HepG2 (cell line): ENCODE results near the gene CAPRIN2. TPM values are rescaled to one million over a fixed set of nuclear protein-coding genes. Genes with fewer than 3 reads are reported as not detected.

Source experiments
- ATAC-seq: fragments of 200-7000 bp; cut with Tn5 transposase; 3 replicates; pipeline ENCODE4 v1.9.1; 2020; ENCODE audit warnings: mild to moderate bottlenecking, moderate library complexity
- BruUV-seq: library from RNA; stranded (reverse); fragments of 400-500 nt; replicated peaks from 2 replicates; lab custom pipeline; 2021; lab: Mats Ljungman, UMichigan
- CTCF ChIA-PET: fragments of 300-600 bp; formaldehyde crosslinking; extraction: SDS; loops from one replicate; lab custom pipeline; 2021; ENCODE audit warnings: low total read pairs, inconsistent platforms, low intra/inter-chr PET ratio; lab: Yijun Ruan, JAX
- POLR2A ChIA-PET: fragments of 350-600 bp; sonication (Branson Sonifier 250); formaldehyde crosslinking; loops from one replicate; lab custom pipeline; 2020; ENCODE audit warnings: antibody characterized with exemption, inconsistent platforms; lab: Yijun Ruan, JAX
- DNase-seq: peaks from one replicate; pipeline ENCODE4 v3.0.0-alpha.2; 2015; ENCODE audit warnings: low spot score
- FAIRE-seq: peaks from 3 replicates; lab custom pipeline; 2011; peaks lifted over from hg19 to GRCh38; lab: Jason Lieb, UNC
- H2AFZ ChIP-seq: one replicate; pipeline ENCODE4 v1.6.1; 2011; ENCODE audit warnings: low read length, inconsistent platforms
- H3K27ac ChIP-seq: fragments of 300-600 bp; 3 replicates; pipeline ENCODE4 v1.8.0; 2011; ENCODE audit warnings: mixed run types, mild to moderate bottlenecking, mixed read lengths, low read length, inconsistent platforms; ENCODE audit not compliant: insufficient read depth; ENCODE audit errors: extremely low read length
- H3K27me3 ChIP-seq, 2 experiments: fragments of 200-600 bp in 1 of 2; 2 replicates in 1 of 2; 3 replicates in 1 of 2; pipeline versions ENCODE4 v1.6.0 to v1.8.0; 2011; ENCODE audit warnings: low read length in 2 of 2, mild to moderate bottlenecking in 2 of 2, moderate library complexity in 2 of 2, inconsistent platforms in 1 of 2; ENCODE audit not compliant: insufficient read depth in 2 of 2, control insufficient read depth in 1 of 2
- H3K36me3 ChIP-seq, 2 experiments: fragments of 200-600 bp in 1 of 2; replicated peaks in 1 of 2; 2 replicates in 1 of 2; 3 replicates in 1 of 2; pipeline versions ENCODE4 v1.5.1 to v1.8.0; 2011; ENCODE audit warnings: low read length in 2 of 2, inconsistent platforms in 1 of 2; ENCODE audit not compliant: insufficient read depth in 2 of 2, control insufficient read depth in 1 of 2
- H3K4me1 ChIP-seq: 2 replicates; pipeline ENCODE4 v1.5.1; 2012; ENCODE audit warnings: low read length, inconsistent platforms; ENCODE audit not compliant: insufficient read depth
- H3K4me2 ChIP-seq: 2 replicates; pipeline ENCODE4 v1.6.0; 2011; ENCODE audit warnings: low read depth, low read length, inconsistent platforms
- H3K4me3 ChIP-seq, 3 experiments: fragments of 200-600 bp in 1 of 3; sonication (generic), shearing (Covaris generic) in 1 of 3; replicated peaks in 1 of 3; 2 replicates each; pipeline ENCODE4 v1.5.1; 2011 to 2016; ENCODE audit warnings: low read length in 3 of 3, inconsistent platforms in 2 of 3, low read depth in 2 of 3, mild to moderate bottlenecking in 2 of 3, control low read depth in 1 of 3, mixed read lengths in 1 of 3; ENCODE audit not compliant: insufficient read depth in 1 of 3
- H3K79me2 ChIP-seq: one replicate; pipeline ENCODE4 v1.6.1; 2011; ENCODE audit warnings: low read length, inconsistent platforms; ENCODE audit not compliant: insufficient read depth
- H3K9ac ChIP-seq: 2 replicates; pipeline ENCODE4 v1.6.0; 2011; ENCODE audit warnings: mild to moderate bottlenecking, low read depth, low read length, inconsistent platforms; ENCODE audit not compliant: insufficient read depth
- H3K9me3 ChIP-seq: 2 replicates; pipeline ENCODE4 v1.5.1; 2012; ENCODE audit warnings: mild to moderate bottlenecking, low read length
- H4K20me1 ChIP-seq: 2 replicates; pipeline ENCODE4 v1.6.0; 2011; ENCODE audit warnings: inconsistent platforms, mild to moderate bottlenecking, low read length, moderate library complexity; ENCODE audit not compliant: insufficient read depth
- GMEB1 ChIP-seq: sonication (generic); formaldehyde crosslinking; IDR thresholded peaks from 2 replicates; pipeline ENCODE4 v1.5.1; 2020; ENCODE audit warnings: missing genetic modification reagents, mild to moderate bottlenecking, borderline replicate concordance
- GRHL1 ChIP-seq: sonication (generic); formaldehyde crosslinking; conservative IDR thresholded peaks from 2 replicates; pipeline ENCODE4 v1.8.0; 2022; ENCODE audit warnings: missing genetic modification reagents
- HHEX ChIP-seq: IDR thresholded peaks from 2 replicates; pipeline ENCODE4 v1.6.1; 2016; ENCODE audit warnings: control low read depth
- HNF4A ChIP-seq: sonication (generic); formaldehyde crosslinking; IDR thresholded peaks from 2 replicates; pipeline ENCODE4 v1.4.0; 2020; ENCODE audit warnings: missing genetic modification reagents
- MYC ChIP-seq: sonication (generic); formaldehyde crosslinking; IDR thresholded peaks from 2 replicates; pipeline ENCODE4 v1.9.0; 2021; ENCODE audit warnings: missing genetic modification reagents, borderline replicate concordance
- SALL2 ChIP-seq: sonication (generic); formaldehyde crosslinking; IDR thresholded peaks from 2 replicates; pipeline ENCODE4 v1.8.1; 2023; ENCODE audit warnings: mild to moderate bottlenecking, missing genetic modification reagents, inconsistent platforms
- ZBTB20 ChIP-seq: sonication (generic); formaldehyde crosslinking; IDR thresholded peaks from 2 replicates; pipeline ENCODE4 v1.8.1; 2023; ENCODE audit warnings: missing genetic modification reagents, low read depth, mild to moderate bottlenecking, borderline replicate concordance
- ZMYM2 ChIP-seq: sonication (generic); formaldehyde crosslinking; IDR thresholded peaks from 2 replicates; pipeline ENCODE4 v1.8.0; 2022; ENCODE audit warnings: mild to moderate bottlenecking, missing genetic modification reagents
- ZNF337 ChIP-seq: sonication (generic); formaldehyde crosslinking; IDR thresholded peaks from 2 replicates; pipeline ENCODE4 v1.5.1; 2020; ENCODE audit warnings: missing genetic modification reagents, low read depth, mild to moderate bottlenecking, borderline replicate concordance
- ZNF350 ChIP-seq: sonication (generic); formaldehyde crosslinking; IDR thresholded peaks from 2 replicates; pipeline ENCODE4 v1.4.0; 2020; ENCODE audit warnings: mild to moderate bottlenecking, low read depth, missing genetic modification reagents, borderline replicate concordance
- WGBS: methylation state at CpG from one replicate; pipeline ENCODE4 v1.1.6; 2017; ENCODE audit warnings: low lambda C conversion rate; 5-methylcytosine and 5-hydroxymethylcytosine counted together
- in situ Hi-C: cut with HindIII; loops from 2 replicates; pipeline ENCODE4 v1.10.0; 2017; ENCODE audit warnings: low pct_unique_long_range_greater_than_20kb; ENCODE audit not compliant: extremely low pct_ligation_motif_present
- intact Hi-C: fragments of 100-400 bp; cut with micrococcal nuclease; formaldehyde crosslinking; loops from one replicate; pipeline ENCODE4 v1.10.0; 2022; ENCODE audit not compliant: unreplicated experiment
- polyA plus RNA-seq, 8 experiments: library from polyadenylated mRNA; depleted of rRNA in 3 of 8; stranded (reverse) in 7 of 8; unstranded in 1 of 8; fragments of >200 nt; fragmentation: Illumina TruSeq in 4 of 8; extraction: Trizol in 4 of 8; gene quantifications; 2 replicates each; pipeline versions ENCODE4 v1.2.1 to v1.2.3, GENCODE V29; 2011 to 2016; ENCODE audit warnings: low read depth in 4 of 8, missing spikeins in 1 of 8, mixed read lengths in 1 of 8; ENCODE audit not compliant: insufficient read depth in 1 of 8
- total RNA-seq, 5 experiments: library from RNA; depleted of rRNA; stranded (reverse); fragments of >200 nt; fragmentation: Illumina TruSeq; extraction: Trizol; gene quantifications; 2 replicates each; pipeline ENCODE4 v1.2.3, GENCODE V29; 2016; ENCODE audit warnings: low read depth in 1 of 5
- TF ChIP-seq, protein P1 (sequence below): sonication (generic); formaldehyde crosslinking; IDR thresholded peaks from 2 replicates; pipeline ENCODE4 v1.5.0; 2020; ENCODE audit warnings: mild to moderate bottlenecking, missing genetic modification reagents
- TF ChIP-seq, protein P2 (sequence below): sonication (generic); formaldehyde crosslinking; IDR thresholded peaks from 2 replicates; pipeline ENCODE4 v1.8.0; 2022; ENCODE audit warnings: mild to moderate bottlenecking, missing genetic modification reagents, moderate library complexity
- TF ChIP-seq, protein P3 (sequence below): sonication (generic); formaldehyde crosslinking; conservative IDR thresholded peaks from 2 replicates; pipeline ENCODE4 v1.4.0; 2020; ENCODE audit warnings: mild to moderate bottlenecking, missing genetic modification reagents, moderate library complexity

The CAPRIN2 gene
- total and polyA plus RNA-seq, 2 of the 13 experiments (the other 11 are each of a cell fraction or from before 2014, with no cell fraction given) = 21.7 to 30.6 TPM

DNA sequence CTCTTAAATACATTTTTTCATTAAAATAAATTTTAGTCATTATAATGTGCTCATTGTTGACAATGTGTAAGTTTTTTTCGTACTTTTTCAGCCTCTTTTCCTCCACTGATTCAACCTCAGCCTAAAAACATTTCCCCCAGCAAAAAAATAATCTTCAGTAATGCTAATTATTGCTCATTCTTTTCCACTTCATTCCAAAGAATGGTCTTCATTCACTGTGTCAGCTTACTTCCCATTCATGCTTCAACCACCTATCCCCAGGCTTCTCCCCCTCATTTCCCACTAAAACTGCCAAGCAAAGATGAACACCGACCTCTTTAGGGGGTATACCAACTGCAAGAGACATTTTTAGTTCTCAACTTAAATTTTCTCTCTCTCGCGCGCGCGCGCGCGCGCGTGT is 56.4 kb downstream of the CAPRIN2 start:
- 85% methylated on average over 11 of the region's 12 CpGs for WGBS
- POLR2A ChIA-PET = no interaction called here
- H3K36me3 ChIP-seq = no peaks in the 10 kb centered on the region
- TF ChIP-seq, protein P1, sequence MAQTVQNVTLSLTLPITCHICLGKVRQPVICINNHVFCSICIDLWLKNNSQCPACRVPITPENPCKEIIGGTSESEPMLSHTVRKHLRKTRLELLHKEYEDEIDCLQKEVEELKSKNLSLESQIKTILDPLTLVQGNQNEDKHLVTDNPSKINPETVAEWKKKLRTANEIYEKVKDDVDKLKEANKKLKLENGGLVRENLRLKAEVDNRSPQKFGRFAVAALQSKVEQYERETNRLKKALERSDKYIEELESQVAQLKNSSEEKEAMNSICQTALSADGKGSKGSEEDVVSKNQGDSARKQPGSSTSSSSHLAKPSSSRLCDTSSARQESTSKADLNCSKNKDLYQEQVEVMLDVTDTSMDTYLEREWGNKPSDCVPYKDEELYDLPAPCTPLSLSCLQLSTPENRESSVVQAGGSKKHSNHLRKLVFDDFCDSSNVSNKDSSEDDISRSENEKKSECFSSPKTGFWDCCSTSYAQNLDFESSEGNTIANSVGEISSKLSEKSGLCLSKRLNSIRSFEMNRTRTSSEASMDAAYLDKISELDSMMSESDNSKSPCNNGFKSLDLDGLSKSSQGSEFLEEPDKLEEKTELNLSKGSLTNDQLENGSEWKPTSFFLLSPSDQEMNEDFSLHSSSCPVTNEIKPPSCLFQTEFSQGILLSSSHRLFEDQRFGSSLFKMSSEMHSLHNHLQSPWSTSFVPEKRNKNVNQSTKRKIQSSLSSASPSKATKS (CRISPR knock-in tag) = no peak
- TF ChIP-seq GRHL1 (CRISPR knock-in tag) (no peak), ZBTB20 (CRISPR knock-in tag) (no peak), MYC (no peak), ZNF337 (CRISPR knock-in tag) (no peak), ZMYM2 (no peak), SALL2 (no peak), ZNF350 (no peak), HNF4A (CRISPR knock-in tag) (no peak), HHEX (no peak), GMEB1 (no peak)
- TF ChIP-seq, protein P2, sequence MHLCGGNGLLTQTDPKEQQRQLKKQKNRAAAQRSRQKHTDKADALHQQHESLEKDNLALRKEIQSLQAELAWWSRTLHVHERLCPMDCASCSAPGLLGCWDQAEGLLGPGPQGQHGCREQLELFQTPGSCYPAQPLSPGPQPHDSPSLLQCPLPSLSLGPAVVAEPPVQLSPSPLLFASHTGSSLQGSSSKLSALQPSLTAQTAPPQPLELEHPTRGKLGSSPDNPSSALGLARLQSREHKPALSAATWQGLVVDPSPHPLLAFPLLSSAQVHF (CRISPR knock-in tag) = no peak
- TF ChIP-seq, protein P3, sequence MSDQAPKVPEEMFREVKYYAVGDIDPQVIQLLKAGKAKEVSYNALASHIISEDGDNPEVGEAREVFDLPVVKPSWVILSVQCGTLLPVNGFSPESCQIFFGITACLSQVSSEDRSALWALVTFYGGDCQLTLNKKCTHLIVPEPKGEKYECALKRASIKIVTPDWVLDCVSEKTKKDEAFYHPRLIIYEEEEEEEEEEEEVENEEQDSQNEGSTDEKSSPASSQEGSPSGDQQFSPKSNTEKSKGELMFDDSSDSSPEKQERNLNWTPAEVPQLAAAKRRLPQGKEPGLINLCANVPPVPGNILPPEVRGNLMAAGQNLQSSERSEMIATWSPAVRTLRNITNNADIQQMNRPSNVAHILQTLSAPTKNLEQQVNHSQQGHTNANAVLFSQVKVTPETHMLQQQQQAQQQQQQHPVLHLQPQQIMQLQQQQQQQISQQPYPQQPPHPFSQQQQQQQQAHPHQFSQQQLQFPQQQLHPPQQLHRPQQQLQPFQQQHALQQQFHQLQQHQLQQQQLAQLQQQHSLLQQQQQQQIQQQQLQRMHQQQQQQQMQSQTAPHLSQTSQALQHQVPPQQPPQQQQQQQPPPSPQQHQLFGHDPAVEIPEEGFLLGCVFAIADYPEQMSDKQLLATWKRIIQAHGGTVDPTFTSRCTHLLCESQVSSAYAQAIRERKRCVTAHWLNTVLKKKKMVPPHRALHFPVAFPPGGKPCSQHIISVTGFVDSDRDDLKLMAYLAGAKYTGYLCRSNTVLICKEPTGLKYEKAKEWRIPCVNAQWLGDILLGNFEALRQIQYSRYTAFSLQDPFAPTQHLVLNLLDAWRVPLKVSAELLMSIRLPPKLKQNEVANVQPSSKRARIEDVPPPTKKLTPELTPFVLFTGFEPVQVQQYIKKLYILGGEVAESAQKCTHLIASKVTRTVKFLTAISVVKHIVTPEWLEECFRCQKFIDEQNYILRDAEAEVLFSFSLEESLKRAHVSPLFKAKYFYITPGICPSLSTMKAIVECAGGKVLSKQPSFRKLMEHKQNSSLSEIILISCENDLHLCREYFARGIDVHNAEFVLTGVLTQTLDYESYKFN (CRISPR knock-in tag) = no peak

More for the DNA sequence above, 56.4 kb downstream of the CAPRIN2 start:
- Histone ChIP-seq H3K4me1 (peaks cover 22% of the 10 kb centered on the region), H3K4me2 (no peak overlapping the region), H3K27ac (no peak overlapping the region), H3K4me3 (no peak overlapping the region), H3K9me3 (no peaks in the 10 kb centered on the region), H3K79me2 (peaks cover 22% of the 10 kb centered on the region), H2AFZ (no peak overlapping the region), H4K20me1 (no peaks in the 10 kb centered on the region; the same call in 1 of the 2 replicates), H3K9ac (no peak overlapping the region), H3K27me3 (no peaks in the 10 kb centered on the region; a peak in 1 of 5 replicates)
- ATAC-seq (no peak), DNase-seq (no peak), FAIRE-seq (no peak)
- BruUV-seq = no TSS peak
- CTCF ChIA-PET = no interaction called here
- intact Hi-C loops (loop anchor here (10.0 kb wide), 2 partner anchors 96 to 184 kb away; no protein-coding TSS in a partner anchor), in situ Hi-C loops (no loop called here)
